ENCODE data around the gene CNTNAP2.

CNTNAP2 gene

DNA sequence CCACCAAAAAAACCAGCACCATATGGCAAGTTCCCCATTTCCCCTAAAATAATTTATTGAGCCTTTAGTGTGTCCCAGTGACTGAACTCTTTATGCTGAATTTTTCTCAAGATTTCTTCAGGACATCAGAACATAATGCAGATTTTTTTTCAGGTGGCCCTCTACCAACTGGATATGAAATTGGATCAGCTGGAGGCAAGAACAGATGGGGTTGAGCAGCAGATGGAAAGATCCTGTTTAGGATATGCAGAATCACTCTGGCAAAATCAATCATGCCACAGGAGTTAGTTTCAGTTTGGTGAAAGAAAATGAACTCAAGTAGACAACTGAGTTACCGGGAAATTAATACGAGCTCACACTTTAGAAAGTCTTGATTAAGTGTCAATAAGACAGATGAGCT, 1712.4 kb downstream of the CNTNAP2 start:
- TF ChIP-seq, protein P1, sequence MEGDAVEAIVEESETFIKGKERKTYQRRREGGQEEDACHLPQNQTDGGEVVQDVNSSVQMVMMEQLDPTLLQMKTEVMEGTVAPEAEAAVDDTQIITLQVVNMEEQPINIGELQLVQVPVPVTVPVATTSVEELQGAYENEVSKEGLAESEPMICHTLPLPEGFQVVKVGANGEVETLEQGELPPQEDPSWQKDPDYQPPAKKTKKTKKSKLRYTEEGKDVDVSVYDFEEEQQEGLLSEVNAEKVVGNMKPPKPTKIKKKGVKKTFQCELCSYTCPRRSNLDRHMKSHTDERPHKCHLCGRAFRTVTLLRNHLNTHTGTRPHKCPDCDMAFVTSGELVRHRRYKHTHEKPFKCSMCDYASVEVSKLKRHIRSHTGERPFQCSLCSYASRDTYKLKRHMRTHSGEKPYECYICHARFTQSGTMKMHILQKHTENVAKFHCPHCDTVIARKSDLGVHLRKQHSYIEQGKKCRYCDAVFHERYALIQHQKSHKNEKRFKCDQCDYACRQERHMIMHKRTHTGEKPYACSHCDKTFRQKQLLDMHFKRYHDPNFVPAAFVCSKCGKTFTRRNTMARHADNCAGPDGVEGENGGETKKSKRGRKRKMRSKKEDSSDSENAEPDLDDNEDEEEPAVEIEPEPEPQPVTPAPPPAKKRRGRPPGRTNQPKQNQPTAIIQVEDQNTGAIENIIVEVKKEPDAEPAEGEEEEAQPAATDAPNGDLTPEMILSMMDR (conservative IDR thresholded peaks at IDR 0.05; ENCODE audit: control insufficient read depth, insufficient read depth, low read depth, low read length): no peak
- no peak overlapping the region for H3K4me3 ChIP-seq (ENCODE audit: control insufficient read depth, low read depth, low read length)
- DNase-seq (ENCODE audit: low read depth): no peak

GRCh38 chr7:147833557-147833956, 1717.0 kb downstream of the CNTNAP2 start:
- no peak for DNase-seq (ENCODE audit: low read depth)
- H3K4me3 ChIP-seq (ENCODE audit: control insufficient read depth, low read depth, low read length): no peak overlapping the region
- TF ChIP-seq, protein P1 (conservative IDR thresholded peaks at IDR 0.05; ENCODE audit: control insufficient read depth, insufficient read depth, low read depth, low read length): no peak

DNA sequence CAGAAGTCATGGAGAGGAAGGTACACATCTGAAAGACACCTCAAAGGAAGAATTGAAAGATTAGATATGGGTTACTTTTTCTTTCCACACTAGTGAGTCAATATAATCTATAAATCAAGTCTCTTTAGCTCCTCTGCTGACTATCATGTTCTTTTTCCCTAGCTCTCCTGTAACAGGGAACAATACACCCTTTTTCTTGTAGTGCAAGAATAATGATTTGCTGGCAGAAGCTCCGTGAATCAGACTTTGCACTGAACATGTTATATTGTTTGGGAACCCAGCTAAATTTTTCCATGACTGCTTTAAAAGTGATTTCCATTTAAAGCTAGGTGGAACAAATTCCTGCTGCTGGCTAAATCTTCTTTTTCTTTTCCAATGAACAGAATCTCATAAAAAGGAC, 1717.4 kb downstream of the CNTNAP2 start:
- DNase-seq (ENCODE audit: low read depth): no peak
- no peak overlapping the region for H3K4me3 ChIP-seq (ENCODE audit: control insufficient read depth, low read depth, low read length)
- TF ChIP-seq, protein P1 (conservative IDR thresholded peaks at IDR 0.05; ENCODE audit: control insufficient read depth, insufficient read depth, low read depth, low read length): no peak

DNA sequence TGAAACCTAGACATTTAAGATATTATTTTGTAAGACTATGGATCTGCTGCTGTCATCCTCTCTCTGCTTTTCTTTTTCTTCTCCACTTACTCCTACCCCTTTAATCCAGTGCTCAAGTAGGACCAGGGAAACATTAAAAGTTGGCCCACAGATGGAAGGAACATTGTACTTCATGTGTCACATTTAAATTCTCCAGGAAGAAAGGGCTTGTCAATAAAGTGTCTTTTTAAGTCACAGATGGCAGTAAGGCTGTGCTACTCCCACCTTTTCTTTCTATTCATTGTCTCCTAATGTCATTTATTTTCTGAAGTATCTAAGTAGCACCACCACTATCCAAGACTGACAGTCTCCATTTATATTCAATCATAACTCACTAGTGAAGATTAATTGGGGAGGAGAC, 1736.2 kb downstream of the CNTNAP2 start:
- TF ChIP-seq, protein P1 (conservative IDR thresholded peaks at IDR 0.05; ENCODE audit: control insufficient read depth, insufficient read depth, low read depth, low read length): no peak
- no peak for DNase-seq (ENCODE audit: low read depth)
- H3K4me3 ChIP-seq (ENCODE audit: control insufficient read depth, low read depth, low read length): no peak overlapping the region

GRCh38 chr7:147857152-147858140, 1740.8 kb downstream of the CNTNAP2 start:
- TF ChIP-seq, protein P1 (conservative IDR thresholded peaks at IDR 0.05; ENCODE audit: control insufficient read depth, insufficient read depth, low read depth, low read length): no peak
- DNase-seq (ENCODE audit: low read depth): no peak
- H3K4me3 ChIP-seq (ENCODE audit: control insufficient read depth, low read depth, low read length): no peak overlapping the region

- TF ChIP-seq, protein P1 (conservative IDR thresholded peaks at IDR 0.05; ENCODE audit: control insufficient read depth, insufficient read depth, low read depth, low read length): no peak
- H3K4me3 ChIP-seq (ENCODE audit: control insufficient read depth, low read depth, low read length): no peak overlapping the region
- no peak for DNase-seq (ENCODE audit: low read depth)
Observed at GRCh38 chr7:147858421-147858820, 1741.8 kb downstream of the CNTNAP2 start.

Measured in fibroblast of mammary gland (primary cell).